Natural killer cell (primary cell): ENCODE measurements around the gene KMO. TPM values are rescaled to one million over a fixed set of nuclear protein-coding genes. Genes with fewer than 3 reads are reported as not detected.
A peak's percentile ranks its signal among the peaks of the same experiment; 100 is the strongest.

ENCODE experiments used
- ATAC-seq, 3 donors: fragments of 150-1000 bp in 2 of 3; fragments of 200-7000 bp in 1 of 3; cut with Tn5 transposase; 1 replicate in 1 of 3; 2 replicates in 2 of 3; pipeline ENCODE4 v1.10.0; 2021; ENCODE audit warnings: mild to moderate bottlenecking in 2 of 3, moderate library complexity in 2 of 3
- DNase-seq, 2 donors: peaks; one replicate each; pipeline versions ENCODE4 v3.0.0 to v3.0.0-alpha.2; 2013 to 2021; ENCODE audit warnings: mixed read lengths in 1 of 2
- H3K27ac ChIP-seq: one replicate; pipeline ENCODE4 v1.5.1; 2013; ENCODE audit warnings: mild to moderate bottlenecking, low read length
- H3K27me3 ChIP-seq: one replicate; pipeline ENCODE4 v1.6.1; 2013; ENCODE audit warnings: low read length; ENCODE audit not compliant: control insufficient read depth, insufficient read depth
- H3K36me3 ChIP-seq: one replicate; pipeline ENCODE4 v1.6.1; 2013; ENCODE audit warnings: low read length; ENCODE audit not compliant: control insufficient read depth, insufficient read depth
- H3K4me1 ChIP-seq: one replicate; pipeline ENCODE4 v1.6.1; 2013; ENCODE audit warnings: low read length; ENCODE audit not compliant: control insufficient read depth, insufficient read depth
- H3K4me3 ChIP-seq: one replicate; pipeline ENCODE4 v1.5.1; 2013; ENCODE audit warnings: low read length
- H3K9me3 ChIP-seq: one replicate; pipeline ENCODE4 v1.6.1; 2013; ENCODE audit warnings: low read length; ENCODE audit not compliant: control insufficient read depth, insufficient read depth
- H3K27ac Mint-ChIP-seq, 2 donors: one replicate each; pipeline ENCODE4 v1.8.0; 2022; ENCODE audit warnings: mild to moderate bottlenecking in 2 of 2, mixed read lengths in 2 of 2, moderate library complexity in 1 of 2
- H3K27me3 Mint-ChIP-seq, 2 donors: one replicate each; pipeline ENCODE4 v1.8.0; 2022; ENCODE audit warnings: low read depth in 2 of 2, mixed read lengths in 2 of 2
- H3K36me3 Mint-ChIP-seq: one replicate; pipeline ENCODE4 v1.8.0; 2022; ENCODE audit warnings: mixed read lengths
- H3K4me1 Mint-ChIP-seq, 2 donors: one replicate each; pipeline ENCODE4 v1.8.0; 2022; ENCODE audit warnings: mixed read lengths in 2 of 2
- H3K4me3 Mint-ChIP-seq: one replicate; pipeline ENCODE4 v1.8.0; 2022; ENCODE audit warnings: mild to moderate bottlenecking, moderate library complexity, mixed read lengths
- H3K9me3 Mint-ChIP-seq, 2 donors: one replicate each; pipeline ENCODE4 v1.8.0; 2022; ENCODE audit warnings: mixed read lengths in 2 of 2
- CTCF ChIP-seq: fragments of 200-600 bp; IDR thresholded peaks from one replicate; pipeline ENCODE4 v1.8.0; 2022; ENCODE audit warnings: antibody characterized with exemption
- WGBS: methylation state at CpG from one replicate; pipeline ENCODE4 v1.1.7; 2013; ENCODE audit warnings: missing lambda C conversion rate; ENCODE audit not compliant: insufficient coverage; 5-methylcytosine and 5-hydroxymethylcytosine counted together
- intact Hi-C: fragments of 100-400 bp; cut with micrococcal nuclease; formaldehyde crosslinking; loops from one replicate; pipeline ENCODE4 v1.14.2; 2022
- total RNA-seq, 4 donors: library from RNA; stranded (reverse); fragments of 120-200 nt in 1 of 4; gene quantifications; one replicate each; pipeline versions ENCODE4 v1.2.3 to v1.2.4, GENCODE V29; 2013 to 2022

Gene KMO
- total RNA-seq, 3 donors from 2014 or later (not counting 1 experiment from before 2014, with no cell fraction given), result 0.97 to 1.1 TPM; not detected in 1

- Mint-ChIP-seq H3K36me3 (no peaks in the 10 kb centered on the region), H3K9me3 (no peaks in the 10 kb centered on the region), H3K4me1 (peaks cover 8% of the 10 kb centered on the region in 2 donors), H3K27me3 (no peaks in the 10 kb centered on the region), H3K4me3 (no peak overlapping the region), H3K27ac (no peak overlapping the region)
- no peaks in the 10 kb centered on the region for H3K36me3 ChIP-seq
- H3K27ac ChIP-seq, result no peak overlapping the region
- intact Hi-C loops, result no loop called here
- H3K4me1 ChIP-seq, result no peaks in the 10 kb centered on the region
- TF ChIP-seq CTCF, result no peak
- H3K4me3 ChIP-seq, result no peak overlapping the region
- no peak for ATAC-seq
- DNase-seq, result no peak
- H3K27me3 ChIP-seq, result no peaks in the 10 kb centered on the region
- no peaks in the 10 kb centered on the region for H3K9me3 ChIP-seq
Observed at GRCh38 chr1:241630005-241630404, 97.8 kb downstream of the KMO start.

DNA sequence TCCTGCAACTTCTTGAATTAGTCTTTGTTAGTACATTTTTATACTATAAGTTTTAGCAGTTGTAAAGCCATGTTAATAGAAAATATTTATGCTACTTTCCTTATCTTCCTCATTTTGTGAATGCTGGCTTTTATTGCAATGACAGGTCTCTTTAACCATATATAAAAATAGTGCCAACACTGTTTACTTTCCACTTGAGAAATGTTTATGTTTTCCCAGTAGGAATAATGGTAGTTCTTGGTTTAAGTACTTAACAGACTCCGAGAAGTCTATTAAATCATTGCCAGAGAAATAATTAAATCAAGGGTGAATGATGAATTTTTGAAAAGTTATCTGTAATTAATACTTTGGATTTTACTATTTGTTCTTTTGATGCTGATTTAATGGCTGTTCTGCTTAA is 98.3 kb downstream of the KMO start:
- no peaks in the 10 kb centered on the region for H3K9me3 ChIP-seq
- H3K36me3 ChIP-seq, result no peaks in the 10 kb centered on the region
- H3K4me3 ChIP-seq, result no peak overlapping the region
- Mint-ChIP-seq H3K4me1 (peaks cover 8% of the 10 kb centered on the region in 2 donors), H3K27me3 (no peaks in the 10 kb centered on the region), H3K36me3 (no peaks in the 10 kb centered on the region), H3K27ac (no peak overlapping the region), H3K4me3 (no peak overlapping the region), H3K9me3 (no peaks in the 10 kb centered on the region)
- intact Hi-C loops, result no loop called here
- ATAC-seq (no peak), DNase-seq (no peak)
- H3K27me3 ChIP-seq, result no peaks in the 10 kb centered on the region
- TF ChIP-seq CTCF, result no peak
- no peak overlapping the region for H3K27ac ChIP-seq
- no peaks in the 10 kb centered on the region for H3K4me1 ChIP-seq
- no CpG with 5 or more reads among the region's 1 CpG for WGBS

DNA sequence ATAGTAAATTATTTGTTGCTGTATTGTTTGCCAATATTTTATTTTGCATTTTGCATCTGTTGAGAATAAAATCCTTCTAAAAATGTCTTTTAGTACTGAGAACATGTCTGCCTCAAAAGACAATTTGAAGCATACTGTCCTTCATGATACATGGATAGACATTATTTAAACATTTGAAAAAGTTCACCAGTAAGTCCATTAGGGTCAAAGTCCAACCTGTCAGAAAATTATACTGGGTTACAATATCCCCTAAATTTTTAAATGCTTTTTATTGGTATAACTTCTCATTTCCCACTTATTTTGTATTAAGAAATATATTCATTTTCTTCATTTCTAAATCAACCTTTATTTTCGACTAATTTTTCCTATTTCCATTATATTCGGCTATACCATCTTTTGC is 98.7 kb downstream of the KMO start:
- no peak for TF ChIP-seq CTCF
- Histone ChIP-seq H3K27ac (no peak overlapping the region), H3K4me3 (no peak overlapping the region), H3K9me3 (no peaks in the 10 kb centered on the region), H3K36me3 (no peaks in the 10 kb centered on the region), H3K4me1 (no peaks in the 10 kb centered on the region), H3K27me3 (no peaks in the 10 kb centered on the region)
- no CpG with 5 or more reads among the region's 2 CpGs for WGBS
- no peaks in the 10 kb centered on the region for H3K27me3 Mint-ChIP-seq
- DNase-seq, result no peak
- no peak overlapping the region for H3K4me3 Mint-ChIP-seq
- no peak for ATAC-seq
- H3K36me3 Mint-ChIP-seq, result no peaks in the 10 kb centered on the region
- intact Hi-C loops, result no loop called here
- H3K27ac Mint-ChIP-seq, result no peak overlapping the region
- peaks cover 8% of the 10 kb centered on the region in 2 donors for H3K4me1 Mint-ChIP-seq
- no peaks in the 10 kb centered on the region for H3K9me3 Mint-ChIP-seq

- DNase-seq, result peak in 1 of 2 donors; percentile 7
- peaks cover 8% of the 10 kb centered on the region in 2 donors for H3K4me1 Mint-ChIP-seq
- intact Hi-C loops, result no loop called here
- no peak for TF ChIP-seq CTCF
- H3K27me3 ChIP-seq, result no peaks in the 10 kb centered on the region
- no peak for ATAC-seq
- H3K27ac ChIP-seq, result no peak overlapping the region
- no peaks in the 10 kb centered on the region for H3K9me3 ChIP-seq
- no peaks in the 10 kb centered on the region for H3K4me1 ChIP-seq
- no peak overlapping the region for H3K4me3 ChIP-seq
- H3K27me3 Mint-ChIP-seq, result no peaks in the 10 kb centered on the region
- no peak overlapping the region for H3K4me3 Mint-ChIP-seq
- no peak overlapping the region for H3K27ac Mint-ChIP-seq
- H3K36me3 ChIP-seq, result no peaks in the 10 kb centered on the region
- 93% methylated on average over 2 of the region's 5 CpGs for WGBS
- no peaks in the 10 kb centered on the region for H3K9me3 Mint-ChIP-seq
- no peaks in the 10 kb centered on the region for H3K36me3 Mint-ChIP-seq
Observed at GRCh38 chr1:241631674-241632073, 99.5 kb downstream of the KMO start.
